ENCODE results near the gene SDF2.

DNA sequence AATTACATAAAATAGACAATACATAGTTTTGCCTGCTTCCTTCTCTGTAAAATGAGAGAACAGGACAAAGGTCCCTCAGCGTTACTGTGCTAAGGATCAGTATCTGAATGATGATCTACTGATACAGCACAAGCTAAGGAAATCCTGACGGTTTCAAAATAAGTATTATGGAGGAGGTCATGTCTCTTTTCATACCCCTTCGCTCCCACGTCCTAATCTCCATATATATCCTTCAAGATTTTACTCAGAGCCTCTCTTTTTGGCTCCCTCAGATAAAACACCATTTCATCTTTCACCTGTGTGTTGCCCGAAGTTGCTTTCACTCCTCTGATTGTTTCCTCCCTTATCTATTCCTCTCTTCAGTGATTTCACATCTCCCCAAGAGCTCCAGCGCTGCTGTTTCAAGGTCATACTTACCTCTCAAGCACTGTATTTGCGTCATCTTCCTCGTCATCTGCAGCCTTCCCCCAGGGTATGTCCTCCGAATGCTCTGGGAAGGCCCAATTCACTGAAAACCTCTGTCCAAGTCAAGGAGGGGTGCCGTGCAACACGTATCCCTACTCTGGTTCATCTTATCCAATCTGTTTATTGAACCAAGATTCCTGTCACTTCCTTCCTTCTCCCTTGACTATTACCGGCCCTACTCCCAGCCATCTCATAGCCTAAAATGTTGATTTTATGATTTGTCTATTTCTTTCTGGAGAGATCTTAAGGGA, 15.5 kb downstream of the SDF2 start:
- no peak for TF ChIP-seq POLR2A (IDR thresholded peaks at IDR 0.05)
- TF ChIP-seq, protein P1, sequence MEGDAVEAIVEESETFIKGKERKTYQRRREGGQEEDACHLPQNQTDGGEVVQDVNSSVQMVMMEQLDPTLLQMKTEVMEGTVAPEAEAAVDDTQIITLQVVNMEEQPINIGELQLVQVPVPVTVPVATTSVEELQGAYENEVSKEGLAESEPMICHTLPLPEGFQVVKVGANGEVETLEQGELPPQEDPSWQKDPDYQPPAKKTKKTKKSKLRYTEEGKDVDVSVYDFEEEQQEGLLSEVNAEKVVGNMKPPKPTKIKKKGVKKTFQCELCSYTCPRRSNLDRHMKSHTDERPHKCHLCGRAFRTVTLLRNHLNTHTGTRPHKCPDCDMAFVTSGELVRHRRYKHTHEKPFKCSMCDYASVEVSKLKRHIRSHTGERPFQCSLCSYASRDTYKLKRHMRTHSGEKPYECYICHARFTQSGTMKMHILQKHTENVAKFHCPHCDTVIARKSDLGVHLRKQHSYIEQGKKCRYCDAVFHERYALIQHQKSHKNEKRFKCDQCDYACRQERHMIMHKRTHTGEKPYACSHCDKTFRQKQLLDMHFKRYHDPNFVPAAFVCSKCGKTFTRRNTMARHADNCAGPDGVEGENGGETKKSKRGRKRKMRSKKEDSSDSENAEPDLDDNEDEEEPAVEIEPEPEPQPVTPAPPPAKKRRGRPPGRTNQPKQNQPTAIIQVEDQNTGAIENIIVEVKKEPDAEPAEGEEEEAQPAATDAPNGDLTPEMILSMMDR (IDR thresholded peaks at IDR 0.05): no peak
